ENCODE data around the gene THSD7B. TPM values are rescaled to one million over a fixed set of nuclear protein-coding genes. Genes with fewer than 3 reads are reported as not detected.
"Not testable (repeated sequence)": the region's sequence is repeated elsewhere in the genome, so short reads cannot be mapped to it uniquely, and the experiment has no call there.

The THSD7B gene
- total RNA-seq, 1 donor, result 0.36 TPM

- no peak for TF ChIP-seq CTCF (IDR thresholded peaks at IDR 0.05; ENCODE audit: insufficient read depth, low read length)
- DNase-seq (ENCODE audit: low read depth), result no peak
- no peak overlapping the region for H3K4me3 ChIP-seq (ENCODE audit: low read depth, low read length)
Observed at GRCh38 chr2:136750065-136750464, 15.3 kb upstream of the THSD7B start.

- TF ChIP-seq CTCF (IDR thresholded peaks at IDR 0.05; ENCODE audit: insufficient read depth, low read length), result no peak
- no peak for DNase-seq (ENCODE audit: low read depth)
Observed at GRCh38 chr2:136751406-136751805, 13.9 kb upstream of the THSD7B start.

GRCh38 chr2:136758504-136758903 is 6.8 kb upstream of the THSD7B start:
- H3K4me3 ChIP-seq (ENCODE audit: low read depth, low read length); DNase-seq (ENCODE audit: low read depth): not testable (repeated sequence)

More at GRCh38 chr2:136751406-136751805, 13.9 kb upstream of the THSD7B start:
- H3K4me3 ChIP-seq (ENCODE audit: low read depth, low read length), result no peak overlapping the region

GRCh38 chr2:136764452-136765255 is 691 bp upstream of the THSD7B start:
- no peak overlapping the region for H3K4me3 ChIP-seq (ENCODE audit: low read depth, low read length)
- TF ChIP-seq CTCF (IDR thresholded peaks at IDR 0.05; ENCODE audit: insufficient read depth, low read length), result no peak
- no peak for DNase-seq (ENCODE audit: low read depth)

- DNase-seq (ENCODE audit: low read depth), result no peak
- TF ChIP-seq CTCF (IDR thresholded peaks at IDR 0.05; ENCODE audit: insufficient read depth, low read length), result no peak
- H3K4me3 ChIP-seq (ENCODE audit: low read depth, low read length), result no peak overlapping the region
Observed at GRCh38 chr2:136766073-136766404, 694 bp downstream of the THSD7B start.

- DNase-seq (ENCODE audit: low read depth), result no peak
- no peak for TF ChIP-seq CTCF (IDR thresholded peaks at IDR 0.05; ENCODE audit: insufficient read depth, low read length)
- H3K4me3 ChIP-seq (ENCODE audit: low read depth, low read length), result no peak overlapping the region
Observed at GRCh38 chr2:136767030-136767429, 1.7 kb downstream of the THSD7B start.

GRCh38 chr2:136769871-136770270 is 4.5 kb downstream of the THSD7B start:
- DNase-seq (ENCODE audit: low read depth), result no peak
- TF ChIP-seq CTCF (IDR thresholded peaks at IDR 0.05; ENCODE audit: insufficient read depth, low read length), result no peak
- no peak overlapping the region for H3K4me3 ChIP-seq (ENCODE audit: low read depth, low read length)

All from fibroblast of the aortic adventitia (primary cell).